HepG2 (cell line): ENCODE measurements around the gene CIB2. TPM values are rescaled to one million over a fixed set of nuclear protein-coding genes. Genes with fewer than 3 reads are reported as not detected.

Experiments
- ARID4A ChIP-seq: sonication (generic); formaldehyde crosslinking; IDR thresholded peaks from 2 replicates; pipeline ENCODE4 v1.5.0; 2020; ENCODE audit warnings: mild to moderate bottlenecking, missing genetic modification reagents, borderline replicate concordance
- BRCA1 ChIP-seq: sonication (generic); formaldehyde crosslinking; IDR thresholded peaks from 2 replicates; pipeline ENCODE4 v1.4.0; 2020; ENCODE audit warnings: missing genetic modification reagents
- CEBPG ChIP-seq: IDR thresholded peaks from 2 replicates; pipeline ENCODE4 v1.6.1; 2016
- GATAD2A ChIP-seq: IDR thresholded peaks from 2 replicates; pipeline ENCODE4 v1.6.1; 2016
- GPBP1L1 ChIP-seq: sonication (generic); formaldehyde crosslinking; IDR thresholded peaks from 2 replicates; pipeline ENCODE4 v1.5.0; 2020; ENCODE audit warnings: mild to moderate bottlenecking, missing genetic modification reagents
- IRF1 ChIP-seq: sonication (generic); formaldehyde crosslinking; IDR thresholded peaks from 2 replicates; pipeline ENCODE4 v1.4.0; 2020; ENCODE audit warnings: low read depth, mild to moderate bottlenecking, missing genetic modification reagents
- KDM1A ChIP-seq: IDR thresholded peaks from 2 replicates; pipeline ENCODE4 v1.6.1; 2016; ENCODE audit warnings: missing compliant biosample characterization
- RARG ChIP-seq: sonication (generic); formaldehyde crosslinking; IDR thresholded peaks from 2 replicates; pipeline ENCODE4 v1.4.0; 2020; ENCODE audit warnings: low read depth, mild to moderate bottlenecking, missing genetic modification reagents
- RFXAP ChIP-seq: sonication (generic); formaldehyde crosslinking; IDR thresholded peaks from 2 replicates; pipeline ENCODE4 v1.4.0; 2020; ENCODE audit warnings: missing genetic modification reagents, borderline replicate concordance
- TBL1XR1 ChIP-seq: fragments of 150-350 bp; IDR thresholded peaks from 2 replicates; pipeline ENCODE4 v1.6.1; 2014; ENCODE audit warnings: borderline replicate concordance, low read length; ENCODE audit not compliant: partially characterized antibody
- TBX2 ChIP-seq: sonication (generic); formaldehyde crosslinking; IDR thresholded peaks from 2 replicates; pipeline ENCODE4 v1.5.0; 2020; ENCODE audit warnings: missing genetic modification reagents, mild to moderate bottlenecking, borderline replicate concordance
- TEAD2 ChIP-seq: sonication (generic); formaldehyde crosslinking; IDR thresholded peaks from 2 replicates; pipeline ENCODE4 v1.9.0; 2021; ENCODE audit warnings: missing genetic modification reagents
- ZBED4 ChIP-seq: sonication (generic); formaldehyde crosslinking; IDR thresholded peaks from 2 replicates; pipeline ENCODE4 v1.4.0; 2020; ENCODE audit warnings: missing genetic modification reagents, borderline replicate concordance
- ZMYM2 ChIP-seq: sonication (generic); formaldehyde crosslinking; IDR thresholded peaks from 2 replicates; pipeline ENCODE4 v1.8.0; 2022; ENCODE audit warnings: mild to moderate bottlenecking, missing genetic modification reagents
- ZMYM3 ChIP-seq: sonication (generic); formaldehyde crosslinking; IDR thresholded peaks from 2 replicates; pipeline ENCODE4 v1.5.1; 2020; ENCODE audit warnings: mild to moderate bottlenecking, missing genetic modification reagents
- ZNF33B ChIP-seq: sonication (generic); formaldehyde crosslinking; IDR thresholded peaks from 2 replicates; pipeline ENCODE4 v1.5.1; 2020; ENCODE audit warnings: mild to moderate bottlenecking, missing genetic modification reagents
- polyA plus RNA-seq, 8 experiments: library from polyadenylated mRNA; depleted of rRNA in 3 of 8; stranded (reverse) in 7 of 8; unstranded in 1 of 8; fragments of >200 nt; fragmentation: Illumina TruSeq in 4 of 8; extraction: Trizol in 4 of 8; gene quantifications; 2 replicates each; pipeline versions ENCODE4 v1.2.1 to v1.2.3, GENCODE V29; 2011 to 2016; ENCODE audit warnings: low read depth in 4 of 8, missing spikeins in 1 of 8, mixed read lengths in 1 of 8; ENCODE audit not compliant: insufficient read depth in 1 of 8
- total RNA-seq, 5 experiments: library from RNA; depleted of rRNA; stranded (reverse); fragments of >200 nt; fragmentation: Illumina TruSeq; extraction: Trizol; gene quantifications; 2 replicates each; pipeline ENCODE4 v1.2.3, GENCODE V29; 2016; ENCODE audit warnings: low read depth in 1 of 5

CIB2 gene
- total and polyA plus RNA-seq, 2 of the 13 experiments (the other 11 are each of a cell fraction or from before 2014, with no cell fraction given), result 1.4 to 1.5 TPM

- TF ChIP-seq ARID4A (CRISPR knock-in tag), result 0 out of 2 replicates have a peak, but pooled peaks have one; percentile 9
- TF ChIP-seq GPBP1L1 (CRISPR knock-in tag), result no peak
- peak; percentile 67; the same call in 1 of the 2 replicates for TF ChIP-seq ZMYM2 (CRISPR knock-in tag)
- peak; percentile 96 for TF ChIP-seq ZMYM3 (CRISPR knock-in tag)
- TF ChIP-seq TEAD2 (CRISPR knock-in tag), result no peak
- TF ChIP-seq IRF1 (CRISPR knock-in tag), result no peak
- TF ChIP-seq CEBPG (CRISPR knock-in tag), result peak; percentile 72
- peak; percentile 65 for TF ChIP-seq GATAD2A
- no peak for TF ChIP-seq TBX2 (CRISPR knock-in tag)
- TF ChIP-seq RFXAP (CRISPR knock-in tag), result no peak
- TF ChIP-seq KDM1A (CRISPR knock-in tag), result peak; percentile 71; the same call in 1 of the 2 replicates
- no peak for TF ChIP-seq RARG (CRISPR knock-in tag)
- no peak for TF ChIP-seq TBL1XR1
- TF ChIP-seq BRCA1 (CRISPR knock-in tag), result no peak
- TF ChIP-seq ZNF33B (CRISPR knock-in tag), result no peak
- no peak for TF ChIP-seq ZBED4 (CRISPR knock-in tag)
Measured at GRCh38 chr15:78083687-78084448, 47.4 kb downstream of the CIB2 start (continued).
